ENCODE results near the gene KLHL28.

DNA sequence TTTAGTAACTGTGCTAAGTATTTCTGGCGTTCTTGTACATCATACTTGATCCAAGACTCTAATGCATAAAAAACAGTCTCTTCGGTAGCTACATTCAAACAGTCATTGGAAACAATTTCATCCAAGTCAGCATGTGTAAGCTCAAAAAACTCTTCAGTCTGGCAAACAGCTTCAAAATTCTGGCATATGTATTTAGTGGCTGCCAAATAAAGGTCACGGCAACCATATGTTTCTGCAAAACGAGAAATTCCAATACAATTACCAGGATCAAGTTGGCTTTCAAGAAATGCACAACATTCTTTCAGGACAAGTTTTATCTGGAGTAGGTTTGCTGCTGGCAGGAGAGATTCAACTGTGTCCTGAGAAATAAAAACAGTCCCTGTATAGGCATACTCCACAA, 16.5 kb downstream of the KLHL28 start:
- TF ChIP-seq POLR2AphosphoS5 (IDR thresholded peaks at IDR 0.05; ENCODE audit: insufficient read depth, low read depth, low read length) (no peak), MYC (IDR thresholded peaks at IDR 0.05; ENCODE audit: low read depth, low read length) (no peak)
- TF ChIP-seq, protein P1, sequence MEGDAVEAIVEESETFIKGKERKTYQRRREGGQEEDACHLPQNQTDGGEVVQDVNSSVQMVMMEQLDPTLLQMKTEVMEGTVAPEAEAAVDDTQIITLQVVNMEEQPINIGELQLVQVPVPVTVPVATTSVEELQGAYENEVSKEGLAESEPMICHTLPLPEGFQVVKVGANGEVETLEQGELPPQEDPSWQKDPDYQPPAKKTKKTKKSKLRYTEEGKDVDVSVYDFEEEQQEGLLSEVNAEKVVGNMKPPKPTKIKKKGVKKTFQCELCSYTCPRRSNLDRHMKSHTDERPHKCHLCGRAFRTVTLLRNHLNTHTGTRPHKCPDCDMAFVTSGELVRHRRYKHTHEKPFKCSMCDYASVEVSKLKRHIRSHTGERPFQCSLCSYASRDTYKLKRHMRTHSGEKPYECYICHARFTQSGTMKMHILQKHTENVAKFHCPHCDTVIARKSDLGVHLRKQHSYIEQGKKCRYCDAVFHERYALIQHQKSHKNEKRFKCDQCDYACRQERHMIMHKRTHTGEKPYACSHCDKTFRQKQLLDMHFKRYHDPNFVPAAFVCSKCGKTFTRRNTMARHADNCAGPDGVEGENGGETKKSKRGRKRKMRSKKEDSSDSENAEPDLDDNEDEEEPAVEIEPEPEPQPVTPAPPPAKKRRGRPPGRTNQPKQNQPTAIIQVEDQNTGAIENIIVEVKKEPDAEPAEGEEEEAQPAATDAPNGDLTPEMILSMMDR (IDR thresholded peaks at IDR 0.05; ENCODE audit: extremely low read depth in 1 of 2, insufficient read depth in 1 of 2, low read depth in 1 of 2, low read length in 2 of 2): no peak
- TF ChIP-seq, protein P2, sequence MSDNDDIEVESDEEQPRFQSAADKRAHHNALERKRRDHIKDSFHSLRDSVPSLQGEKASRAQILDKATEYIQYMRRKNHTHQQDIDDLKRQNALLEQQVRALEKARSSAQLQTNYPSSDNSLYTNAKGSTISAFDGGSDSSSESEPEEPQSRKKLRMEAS (IDR thresholded peaks at IDR 0.05; ENCODE audit: insufficient read depth, insufficient read length): no peak

Measured in endothelial cell of umbilical vein (primary cell).